A549 (cell line): ENCODE results near the gene BOD1L1. TPM values are rescaled to one million over a fixed set of nuclear protein-coding genes. Genes with fewer than 3 reads are reported as not detected.

Source experiments
- ATAC-seq, 2 experiments: fragments of 200-7000 bp in 1 of 2; fragments of >200 bp in 1 of 2; cut with Nextera tagmentation in 1 of 2; cut with Tn5 transposase in 1 of 2; 3 replicates each; pipeline versions ENCODE4 v1.8.0 to v1.9.1; 2018 to 2020; ENCODE audit warnings: mild to moderate bottlenecking in 1 of 2, moderate library complexity in 1 of 2
- CTCF ChIA-PET: fragments of 300-600 bp; sonication (Branson Sonifier 250); formaldehyde crosslinking; extraction: SDS; loops from one replicate; lab custom pipeline; 2021; ENCODE audit warnings: antibody characterized with exemption, inconsistent platforms; lab: Yijun Ruan, JAX
- POLR2A ChIA-PET: fragments of 350-600 bp; formaldehyde crosslinking; extraction: SDS; loops from one replicate; lab custom pipeline; 2021; ENCODE audit warnings: antibody characterized with exemption, inconsistent platforms; lab: Yijun Ruan, JAX
- DNase-seq, 2 experiments: peaks; one replicate each; pipeline versions ENCODE4 v3.0.0 to v3.0.0-alpha.2; 2011 to 2016; ENCODE audit warnings: low read depth in 1 of 2, low spot score in 1 of 2
- FAIRE-seq: peaks from 2 replicates; lab custom pipeline; 2011; peaks lifted over from hg19 to GRCh38; lab: Jason Lieb, UNC
- H3K27ac ChIP-seq, 2 experiments: fragments of >200 bp; sonication (Bioruptor Twin); formaldehyde crosslinking; 3 replicates each; pipeline ENCODE4 v1.5.1; 2016 to 2017
- H3K4me1 ChIP-seq: fragments of >200 bp; sonication (Bioruptor Twin); formaldehyde crosslinking; 3 replicates; pipeline ENCODE4 v1.6.1; 2016
- H3K4me2 ChIP-seq: fragments of >200 bp; sonication (Bioruptor Twin); formaldehyde crosslinking; 3 replicates; pipeline ENCODE4 v1.6.1; 2016
- H3K4me3 ChIP-seq: fragments of >200 bp; sonication (Bioruptor Twin); formaldehyde crosslinking; 3 replicates; pipeline ENCODE4 v1.5.1; 2016
- H3K9me3 ChIP-seq: fragments of >200 bp; sonication (Bioruptor Twin); formaldehyde crosslinking; 3 replicates; pipeline ENCODE4 v1.6.1; 2016
- ATOH8 ChIP-seq: fragments of 250-450 bp; sonication (Bioruptor Pico); IDR thresholded peaks from 2 replicates; pipeline ENCODE4 v1.5.0; 2020; ENCODE audit warnings: low read depth, mild to moderate bottlenecking, moderate library complexity
- BHLHE40 ChIP-seq: IDR thresholded peaks from 2 replicates; pipeline ENCODE4 v1.6.1; 2012; ENCODE audit warnings: low read depth, low read length, inconsistent platforms
- CEBPB ChIP-seq, 2 experiments: fragments of >200 bp in 1 of 2; sonication (Bioruptor Twin) in 1 of 2; formaldehyde crosslinking in 1 of 2; IDR thresholded peaks; 2 replicates each; pipeline ENCODE4 v1.6.1; 2012 to 2016
- CHD4 ChIP-seq: fragments of 200-600 bp; sonication (generic); IDR thresholded peaks from 2 replicates; pipeline ENCODE4 v1.6.1; 2016; ENCODE audit warnings: antibody characterized with exemption, mild to moderate bottlenecking, borderline replicate concordance
- E2F6 ChIP-seq: IDR thresholded peaks from 2 replicates; pipeline ENCODE4 v1.6.1; 2012; ENCODE audit warnings: low read depth, borderline replicate concordance
- EHF ChIP-seq: fragments of 250-450 bp; sonication (Bioruptor Pico); IDR thresholded peaks from 2 replicates; pipeline ENCODE4 v1.5.0; 2020; ENCODE audit warnings: mild to moderate bottlenecking
- EHMT2 ChIP-seq: fragments of 200-600 bp; sonication (generic); IDR thresholded peaks from 2 replicates; pipeline ENCODE4 v1.6.1; 2016; ENCODE audit warnings: antibody characterized with exemption, low read depth, mild to moderate bottlenecking, moderate library complexity
- EP300 ChIP-seq, 2 experiments: fragments of >200 bp; sonication (Bioruptor Twin); formaldehyde crosslinking; IDR thresholded peaks; 2 replicates in 1 of 2; 3 replicates in 1 of 2; pipeline ENCODE4 v1.6.1; 2016 to 2017
- FOSL2 ChIP-seq, 2 experiments: fragments of 450-650 bp in 1 of 2; fragments of >200 bp in 1 of 2; sonication (Bioruptor Twin) in 1 of 2; formaldehyde crosslinking; IDR thresholded peaks; 2 replicates each; pipeline versions ENCODE4 v1.5.0 to v1.6.1; 2016 to 2020; ENCODE audit warnings: mild to moderate bottlenecking in 1 of 2, moderate library complexity in 1 of 2
- FOXS1 ChIP-seq: fragments of 250-450 bp; sonication (Bioruptor Pico); IDR thresholded peaks from 2 replicates; pipeline ENCODE4 v1.5.0; 2020; ENCODE audit warnings: mild to moderate bottlenecking, moderate library complexity
- GATA3 ChIP-seq: IDR thresholded peaks from 2 replicates; pipeline ENCODE4 v1.6.1; 2012; ENCODE audit warnings: borderline replicate concordance
- HDAC2 ChIP-seq: fragments of 200-600 bp; sonication (generic); IDR thresholded peaks from 2 replicates; pipeline ENCODE4 v1.6.1; 2016
- HES2 ChIP-seq: fragments of >200 bp; sonication (Bioruptor Twin); formaldehyde crosslinking; IDR thresholded peaks from 2 replicates; pipeline ENCODE4 v1.6.1; 2016
- HEYL ChIP-seq: fragments of 250-450 bp; sonication (Bioruptor Pico); IDR thresholded peaks from 2 replicates; pipeline ENCODE4 v1.8.0; 2021; ENCODE audit warnings: mild to moderate bottlenecking, moderate library complexity
- HOXA7 ChIP-seq: fragments of 250-450 bp; sonication (Bioruptor Pico); IDR thresholded peaks from 2 replicates; pipeline ENCODE4 v1.5.0; 2020; ENCODE audit warnings: mild to moderate bottlenecking, moderate library complexity
- JUN ChIP-seq, 2 experiments: fragments of >200 bp; sonication (Bioruptor Twin); formaldehyde crosslinking; IDR thresholded peaks; 2 replicates in 1 of 2; 3 replicates in 1 of 2; pipeline ENCODE4 v1.6.1; 2016 to 2017
- JUNB ChIP-seq: fragments of >200 bp; sonication (Bioruptor Twin); formaldehyde crosslinking; IDR thresholded peaks from 2 replicates; pipeline ENCODE4 v1.6.1; 2016
- KDM1A ChIP-seq: fragments of 200-600 bp; sonication (generic); IDR thresholded peaks from 2 replicates; pipeline ENCODE4 v1.6.1; 2016; ENCODE audit warnings: low read depth, mild to moderate bottlenecking
- NPAS2 ChIP-seq: fragments of 250-450 bp; sonication (Bioruptor Pico); IDR thresholded peaks from 2 replicates; pipeline ENCODE4 v1.8.0; 2022; ENCODE audit warnings: mild to moderate bottlenecking, moderate library complexity, borderline replicate concordance
- NR3C1 ChIP-seq: fragments of >200 bp; sonication (Bioruptor Twin); formaldehyde crosslinking; IDR thresholded peaks from 3 replicates; pipeline ENCODE4 v1.6.1; 2017
- POLR2A ChIP-seq: IDR thresholded peaks from 2 replicates; pipeline ENCODE4 v1.6.1; 2012; ENCODE audit warnings: mild to moderate bottlenecking, low read length
- REST ChIP-seq: fragments of 200-600 bp; sonication (generic); IDR thresholded peaks from 2 replicates; pipeline ENCODE4 v1.6.1; 2016; ENCODE audit warnings: antibody characterized with exemption, mild to moderate bottlenecking, moderate library complexity
- RFX5 ChIP-seq: fragments of 450-650 bp; IDR thresholded peaks from 2 replicates; pipeline ENCODE4 v1.7.1; 2014; ENCODE audit warnings: antibody characterized with exemption, mild to moderate bottlenecking, moderate library complexity
- RNF2 ChIP-seq: fragments of 200-600 bp; sonication (generic); IDR thresholded peaks from 2 replicates; pipeline ENCODE4 v1.6.1; 2016; ENCODE audit warnings: low read depth, mild to moderate bottlenecking, antibody characterized with exemption, moderate library complexity, borderline replicate concordance
- SMC3 ChIP-seq: fragments of >200 bp; sonication (Bioruptor Twin); formaldehyde crosslinking; IDR thresholded peaks from 3 replicates; pipeline ENCODE4 v1.6.1; 2018; ENCODE audit warnings: inconsistent platforms
- TFCP2L1 ChIP-seq: fragments of 250-450 bp; sonication (Bioruptor Pico); IDR thresholded peaks from 2 replicates; pipeline ENCODE4 v1.5.0; 2021; ENCODE audit warnings: mild to moderate bottlenecking
- ZC3H11A ChIP-seq: fragments of 450-650 bp; IDR thresholded peaks from 2 replicates; pipeline ENCODE4 v1.6.1; 2014; ENCODE audit warnings: antibody characterized with exemption, mild to moderate bottlenecking
- ZNF302 ChIP-seq: fragments of 250-450 bp; sonication (Bioruptor Pico); IDR thresholded peaks from 2 replicates; pipeline ENCODE4 v1.9.0; 2021; ENCODE audit warnings: inconsistent platforms, mild to moderate bottlenecking, moderate library complexity
- ZSCAN20 ChIP-seq: fragments of 250-450 bp; sonication (Bioruptor Pico); IDR thresholded peaks from 2 replicates; pipeline ENCODE4 v1.8.0; 2022; ENCODE audit warnings: mild to moderate bottlenecking, moderate library complexity
- WGBS: methylation state at CpG from one replicate; pipeline ENCODE4 v1.1.6; 2017; ENCODE audit errors: missing lambda C conversion rate; 5-methylcytosine and 5-hydroxymethylcytosine counted together
- polyA minus RNA-seq: library from RNA; depleted of rRNA, polyadenylated mRNA; stranded (reverse); fragments of >200 nt; gene quantifications from 2 replicates; pipeline ENCODE4 v1.2.3, GENCODE V29; 2011; rRNA and poly(A)+ RNA removed
- polyA plus RNA-seq, 4 experiments: library from polyadenylated mRNA; depleted of rRNA in 3 of 4; stranded (reverse); fragments of >200 nt; fragmentation: RNase III in 1 of 4; extraction: RNeasy Plus Mini Kit Qiagen cat#74134 plus additional on column Dnase treatment in 1 of 4; gene quantifications; 2 replicates in 3 of 4; 3 replicates in 1 of 4; pipeline ENCODE4 v1.2.3, GENCODE V29; 2011 to 2017
- TF ChIP-seq, protein P1 (sequence below): fragments of 250-450 bp; sonication (Bioruptor Pico); IDR thresholded peaks from 2 replicates; pipeline ENCODE4 v1.5.0; 2021; ENCODE audit warnings: mild to moderate bottlenecking, moderate library complexity, borderline replicate concordance
- TF ChIP-seq, protein P2 (sequence below): IDR thresholded peaks from 2 replicates; pipeline ENCODE4 v1.6.1; 2012
- TF ChIP-seq, protein P3 (sequence below): fragments of 150-350 bp; IDR thresholded peaks from 2 replicates; pipeline ENCODE4 v1.6.1; 2014; ENCODE audit warnings: low read depth, mild to moderate bottlenecking, low read length

BOD1L1 gene
- 23.7 and 27.7 TPM in 2 replicates for polyA plus RNA-seq (2011; rRNA removed)
- polyA plus RNA-seq (2012; cell fraction: cytosol; rRNA removed): 4.3 and 4.5 TPM in 2 replicates
- polyA plus RNA-seq (2012; cell fraction: nucleus; rRNA removed): 6.0 and 8.4 TPM in 2 replicates
- polyA plus RNA-seq (2017; fragmentation: RNase III; extraction: RNeasy Plus Mini Kit Qiagen cat#74134 plus additional on column Dnase treatment): 16.3 to 16.9 TPM (median 16.4 TPM) in 3 replicates
- 24.9 and 25.2 TPM in 2 replicates for polyA minus RNA-seq

DNA sequence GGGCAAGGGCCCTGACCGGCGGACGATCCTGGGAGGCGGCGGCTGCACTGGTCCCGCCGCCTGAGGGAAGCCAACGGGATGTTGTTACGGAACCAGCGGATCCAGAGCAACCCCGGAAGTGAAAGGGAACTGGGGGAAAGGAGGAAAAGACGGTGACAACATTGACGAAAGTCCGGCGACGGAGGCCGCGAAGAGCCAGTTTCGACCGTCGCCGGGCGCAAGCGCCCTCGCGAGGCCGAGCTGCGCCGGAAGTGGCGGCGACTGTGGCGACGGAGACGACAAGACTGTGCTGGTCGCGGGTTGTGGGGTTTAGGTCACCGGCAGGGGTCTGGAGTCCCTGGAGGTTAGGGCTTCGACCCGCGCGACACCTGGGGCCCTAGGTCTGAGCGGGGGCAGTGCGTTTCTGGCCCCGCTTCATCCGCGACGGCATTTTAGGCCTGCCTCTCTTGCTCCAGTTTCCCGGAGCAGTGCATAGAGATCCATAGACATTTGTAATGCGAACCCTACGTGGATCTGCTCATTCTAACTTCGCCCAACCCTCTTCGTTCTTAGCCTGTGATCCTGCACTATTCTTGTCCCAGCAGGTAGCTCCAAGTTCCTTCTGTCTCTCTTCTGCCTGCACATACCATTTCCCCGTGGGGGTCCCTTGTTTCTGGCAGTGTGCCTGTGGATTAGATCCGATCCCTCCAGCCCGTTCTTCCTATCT is at the start of gene BOD1L1:
Gene BOD1L1, minus strand, starts transcription at position 120 of the 706 bp plus-strand sequence. CDS start 138 bp downstream, outside the sequence.
- H3K27ac ChIP-seq: peak within 1 kb of the TSS; percentile 92 to 96
- DNase-seq (peak; percentile 55 to 90), ATAC-seq (peak; percentile 94 to 95), FAIRE-seq (no peak)
- CTCF ChIA-PET: interaction anchor here (0.6 to 1.6 kb wide), 7 partner anchors 14 to 715 kb away, joined by 3 to 4 read pairs (median 3); no protein-coding TSS in a partner anchor
- peak within 1 kb of the TSS; percentile 92 for H3K4me2 ChIP-seq
- under 1% methylated on average over 47 of the region's 55 CpGs for WGBS
- no peaks in the 10 kb centered on the region for H3K9me3 ChIP-seq
- POLR2A ChIA-PET: interaction anchor here (0.7 to 1.9 kb wide), 6 partner anchors 10 to 1522 kb away, joined by 3 to 6 read pairs (median 4); no protein-coding TSS in a partner anchor
- H3K4me3 ChIP-seq: peak within 1 kb of the TSS; percentile 64
- peaks cover 10% of the 10 kb centered on the region; the same call in 1 of the 3 replicates for H3K4me1 ChIP-seq
- no peak for TF ChIP-seq ZC3H11A
- TF ChIP-seq ZNF302 (CRISPR knock-in tag): no peak
- TF ChIP-seq HDAC2: no peak
- no peak for TF ChIP-seq RFX5
- TF ChIP-seq ATOH8: no peak
- TF ChIP-seq, protein P1, sequence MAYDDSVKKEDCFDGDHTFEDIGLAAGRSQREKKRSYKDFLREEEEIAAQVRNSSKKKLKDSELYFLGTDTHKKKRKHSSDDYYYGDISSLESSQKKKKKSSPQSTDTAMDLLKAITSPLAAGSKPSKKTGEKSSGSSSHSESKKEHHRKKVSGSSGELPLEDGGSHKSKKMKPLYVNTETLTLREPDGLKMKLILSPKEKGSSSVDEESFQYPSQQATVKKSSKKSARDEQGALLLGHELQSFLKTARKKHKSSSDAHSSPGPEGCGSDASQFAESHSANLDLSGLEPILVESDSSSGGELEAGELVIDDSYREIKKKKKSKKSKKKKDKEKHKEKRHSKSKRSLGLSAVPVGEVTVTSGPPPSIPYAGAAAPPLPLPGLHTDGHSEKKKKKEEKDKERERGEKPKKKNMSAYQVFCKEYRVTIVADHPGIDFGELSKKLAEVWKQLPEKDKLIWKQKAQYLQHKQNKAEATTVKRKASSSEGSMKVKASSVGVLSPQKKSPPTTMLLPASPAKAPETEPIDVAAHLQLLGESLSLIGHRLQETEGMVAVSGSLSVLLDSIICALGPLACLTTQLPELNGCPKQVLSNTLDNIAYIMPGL (CRISPR knock-in tag): no peak
- TF ChIP-seq, protein P2, sequence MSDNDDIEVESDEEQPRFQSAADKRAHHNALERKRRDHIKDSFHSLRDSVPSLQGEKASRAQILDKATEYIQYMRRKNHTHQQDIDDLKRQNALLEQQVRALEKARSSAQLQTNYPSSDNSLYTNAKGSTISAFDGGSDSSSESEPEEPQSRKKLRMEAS: peak; percentile 74
- TF ChIP-seq FOSL2 (IDR thresholded peaks at IDR 0.05): no peak
- peak; percentile 18; the same call in 1 of the 2 replicates for TF ChIP-seq FOSL2 (CRISPR knock-in tag; IDR thresholded peaks at IDR 0.05)
- peak; percentile 56 to 94; a peak in 4 of 5 replicates for TF ChIP-seq JUN (IDR thresholded peaks at IDR 0.05)
- TF ChIP-seq EHF (CRISPR knock-in tag): no peak
- 0 out of 5 replicates have a peak, but pooled peaks of 1 of the 2 experiments have one; percentile 14 for TF ChIP-seq EP300 (IDR thresholded peaks at IDR 0.05)
- peak; percentile 43 for TF ChIP-seq SMC3
- TF ChIP-seq FOXS1: no peak
- no peak for TF ChIP-seq TFCP2L1 (CRISPR knock-in tag)
- TF ChIP-seq CEBPB (IDR thresholded peaks at IDR 0.05): no peak; a peak in 1 of 4 replicates
- no peak for TF ChIP-seq HEYL (CRISPR knock-in tag)
- TF ChIP-seq HOXA7 (CRISPR knock-in tag): no peak
- TF ChIP-seq NR3C1: no peak
- TF ChIP-seq ZSCAN20 (CRISPR knock-in tag): no peak
- TF ChIP-seq GATA3: 0 out of 2 replicates have a peak, but pooled peaks have one; percentile 44
- no peak for TF ChIP-seq EHMT2
- no peak for TF ChIP-seq JUNB
- TF ChIP-seq POLR2A: peak; percentile 65
- no peak for TF ChIP-seq REST
- no peak for TF ChIP-seq KDM1A
- TF ChIP-seq E2F6: 0 out of 2 replicates have a peak, but pooled peaks have one; percentile 31
- no peak for TF ChIP-seq HES2
- TF ChIP-seq NPAS2 (CRISPR knock-in tag): no peak
- no peak for TF ChIP-seq RNF2
- no peak for TF ChIP-seq BHLHE40
- TF ChIP-seq, protein P3, sequence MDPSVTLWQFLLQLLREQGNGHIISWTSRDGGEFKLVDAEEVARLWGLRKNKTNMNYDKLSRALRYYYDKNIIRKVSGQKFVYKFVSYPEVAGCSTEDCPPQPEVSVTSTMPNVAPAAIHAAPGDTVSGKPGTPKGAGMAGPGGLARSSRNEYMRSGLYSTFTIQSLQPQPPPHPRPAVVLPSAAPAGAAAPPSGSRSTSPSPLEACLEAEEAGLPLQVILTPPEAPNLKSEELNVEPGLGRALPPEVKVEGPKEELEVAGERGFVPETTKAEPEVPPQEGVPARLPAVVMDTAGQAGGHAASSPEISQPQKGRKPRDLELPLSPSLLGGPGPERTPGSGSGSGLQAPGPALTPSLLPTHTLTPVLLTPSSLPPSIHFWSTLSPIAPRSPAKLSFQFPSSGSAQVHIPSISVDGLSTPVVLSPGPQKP: no peak
- no peak for TF ChIP-seq CHD4
